Panc1 (cell line): ENCODE data around the gene AFF2.
"Not testable (repeated sequence)": the region's sequence is repeated elsewhere in the genome, so short reads cannot be mapped to it uniquely, and the experiment has no call there.

Experiments used
- POLR2AphosphoS5 ChIP-seq: IDR thresholded peaks from 2 replicates; pipeline ENCODE4 v1.6.1; 2012; ENCODE audit warnings: mild to moderate bottlenecking, low read depth, low read length, moderate library complexity
- TF ChIP-seq, protein P1 (sequence below): fragments of 450-650 bp; IDR thresholded peaks from 2 replicates; pipeline ENCODE4 v1.5.1; 2017; ENCODE audit warnings: mild to moderate bottlenecking

DNA sequence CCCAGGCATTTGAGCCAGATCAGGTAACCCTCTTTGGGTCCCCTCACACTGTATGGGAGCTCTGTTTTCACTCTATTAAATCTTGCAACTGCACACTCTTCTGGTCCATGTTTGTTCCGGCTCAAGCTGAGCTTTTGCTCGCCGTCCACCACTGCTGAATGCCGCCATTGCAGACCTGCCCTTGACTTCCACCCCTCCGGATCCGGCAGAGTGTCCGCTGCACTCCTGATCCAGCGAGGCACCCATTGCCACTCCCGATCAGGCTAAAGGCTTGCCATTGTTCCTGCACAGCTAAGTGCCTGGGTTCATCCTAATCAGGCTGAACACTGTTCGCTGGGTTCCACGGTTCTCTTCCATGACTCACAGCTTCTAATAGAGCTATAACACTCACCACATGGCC lies 406.2 kb downstream of the AFF2 start:
- TF ChIP-seq, protein P1, sequence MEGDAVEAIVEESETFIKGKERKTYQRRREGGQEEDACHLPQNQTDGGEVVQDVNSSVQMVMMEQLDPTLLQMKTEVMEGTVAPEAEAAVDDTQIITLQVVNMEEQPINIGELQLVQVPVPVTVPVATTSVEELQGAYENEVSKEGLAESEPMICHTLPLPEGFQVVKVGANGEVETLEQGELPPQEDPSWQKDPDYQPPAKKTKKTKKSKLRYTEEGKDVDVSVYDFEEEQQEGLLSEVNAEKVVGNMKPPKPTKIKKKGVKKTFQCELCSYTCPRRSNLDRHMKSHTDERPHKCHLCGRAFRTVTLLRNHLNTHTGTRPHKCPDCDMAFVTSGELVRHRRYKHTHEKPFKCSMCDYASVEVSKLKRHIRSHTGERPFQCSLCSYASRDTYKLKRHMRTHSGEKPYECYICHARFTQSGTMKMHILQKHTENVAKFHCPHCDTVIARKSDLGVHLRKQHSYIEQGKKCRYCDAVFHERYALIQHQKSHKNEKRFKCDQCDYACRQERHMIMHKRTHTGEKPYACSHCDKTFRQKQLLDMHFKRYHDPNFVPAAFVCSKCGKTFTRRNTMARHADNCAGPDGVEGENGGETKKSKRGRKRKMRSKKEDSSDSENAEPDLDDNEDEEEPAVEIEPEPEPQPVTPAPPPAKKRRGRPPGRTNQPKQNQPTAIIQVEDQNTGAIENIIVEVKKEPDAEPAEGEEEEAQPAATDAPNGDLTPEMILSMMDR = not testable (repeated sequence)
- TF ChIP-seq POLR2AphosphoS5 = not testable (repeated sequence)
